Tibial nerve (tissue), 4 donors: ENCODE measurements around the gene PLD5. TPM values are rescaled to one million over a fixed set of nuclear protein-coding genes. Genes with fewer than 3 reads are reported as not detected.

Experiments used
- DNase-seq, 2 donors: peaks; one replicate each; pipeline ENCODE4 v3.0.0-alpha.2; 2019; ENCODE audit warnings: low spot score in 2 of 2
- H3K27ac ChIP-seq, 4 donors: fragments of 200-600 bp; sonication (generic) in 3 of 4; one replicate each; pipeline ENCODE4 v1.5.1; 2017 to 2019; ENCODE audit warnings: mild to moderate bottlenecking in 1 of 4
- H3K27me3 ChIP-seq, 2 donors: fragments of 200-600 bp; sonication (generic) in 1 of 2; one replicate each; pipeline versions ENCODE4 v1.5.1 to v1.6.0; 2017 to 2019
- H3K36me3 ChIP-seq, 3 donors: fragments of 200-600 bp; sonication (generic); one replicate each; pipeline ENCODE4 v1.5.1; 2018 to 2019
- H3K4me1 ChIP-seq, 4 donors: fragments of 200-600 bp; sonication (generic) in 3 of 4; one replicate each; pipeline ENCODE4 v1.5.1; 2017 to 2019
- H3K4me3 ChIP-seq, 4 donors: fragments of 200-600 bp; sonication (generic) in 3 of 4; one replicate each; pipeline ENCODE4 v1.5.1; 2017 to 2019; ENCODE audit warnings: mild to moderate bottlenecking in 1 of 4, moderate library complexity in 1 of 4
- H3K9me3 ChIP-seq, 4 donors: fragments of 200-600 bp; sonication (generic) in 3 of 4; one replicate each; pipeline ENCODE4 v1.5.1; 2017 to 2019
- CTCF ChIP-seq, 5 experiments: fragments of 200-600 bp in 3 of 5; fragments of 450-650 bp in 2 of 5; sonication (generic) in 3 of 5; IDR thresholded peaks; one replicate each; pipeline ENCODE4 v1.5.1; 2016 to 2019; ENCODE audit warnings: antibody characterized with exemption in 5 of 5, mild to moderate bottlenecking in 3 of 5, moderate library complexity in 2 of 5
- EP300 ChIP-seq, 2 donors: sonication (generic); formaldehyde crosslinking; IDR thresholded peaks; one replicate each; pipeline ENCODE4 v1.6.1; 2017; ENCODE audit warnings: antibody characterized with exemption in 2 of 2, mild to moderate bottlenecking in 1 of 2
- POLR2A ChIP-seq, 2 donors: fragments of 450-650 bp; IDR thresholded peaks; one replicate each; pipeline ENCODE4 v1.6.1; 2017; ENCODE audit warnings: antibody characterized with exemption in 2 of 2, mild to moderate bottlenecking in 2 of 2, moderate library complexity in 2 of 2
- WGBS, 2 donors: methylation state at CpG; one replicate each; pipeline ENCODE4 v1.1.5; 2018; 5-methylcytosine and 5-hydroxymethylcytosine counted together
- total RNA-seq, 4 donors: library from RNA; depleted of rRNA; stranded (reverse); fragments of >200 nt; gene quantifications; one replicate each; pipeline ENCODE4 v1.1.0, GENCODE V29; 2016

Gene PLD5
- total RNA-seq, 4 donors from 2014 or later = 0.21 to 0.59 TPM; not detected in 2

- no peaks in the 10 kb centered on the region for H3K4me1 ChIP-seq
- TF ChIP-seq POLR2A (IDR thresholded peaks at IDR 0.05) (no peak), EP300 (IDR thresholded peaks at IDR 0.05) (no peak), CTCF (IDR thresholded peaks at IDR 0.05) (no peak)
- H3K36me3 ChIP-seq = no peaks in the 10 kb centered on the region
- H3K27ac ChIP-seq = no peak overlapping the region
- no peak for DNase-seq
- no peak overlapping the region for H3K4me3 ChIP-seq
- H3K9me3 ChIP-seq = peaks cover 0 to 2% (median 0%) of the 10 kb centered on the region in 4 donors
- H3K27me3 ChIP-seq = no peaks in the 10 kb centered on the region
These were observed 31.8 kb upstream of the PLD5 start for GRCh38 chr1:242556276-242556675.

- H3K27me3 ChIP-seq = no peaks in the 10 kb centered on the region
- no peak overlapping the region for H3K4me3 ChIP-seq
- WGBS, 2 donors = 72 to 80% methylated on average over 6 of the region's 6 CpGs
- TF ChIP-seq EP300 (IDR thresholded peaks at IDR 0.05) (no peak), CTCF (IDR thresholded peaks at IDR 0.05) (no peak), POLR2A (IDR thresholded peaks at IDR 0.05) (no peak)
- no peak for DNase-seq
- no peaks in the 10 kb centered on the region for H3K36me3 ChIP-seq
- H3K4me1 ChIP-seq = no peaks in the 10 kb centered on the region
- no peak overlapping the region for H3K27ac ChIP-seq
- no peaks in the 10 kb centered on the region for H3K9me3 ChIP-seq
These were observed 30.1 kb upstream of the PLD5 start for GRCh38 chr1:242554577-242554976.

- 68 to 69% methylated on average over 6 of the region's 6 CpGs for WGBS, 2 donors
- H3K9me3 ChIP-seq = no peaks in the 10 kb centered on the region
These were observed 22.6 kb upstream of the PLD5 start for GRCh38 chr1:242546849-242547729.

GRCh38 chr1:242546441-242546840, 21.9 kb upstream of the PLD5 start:
- Histone ChIP-seq H3K36me3 (no peaks in the 10 kb centered on the region), H3K9me3 (no peaks in the 10 kb centered on the region), H3K4me3 (no peak overlapping the region), H3K27me3 (no peaks in the 10 kb centered on the region), H3K4me1 (no peaks in the 10 kb centered on the region), H3K27ac (no peak overlapping the region)
- DNase-seq = no peak
- no peak for TF ChIP-seq POLR2A (IDR thresholded peaks at IDR 0.05)
- TF ChIP-seq CTCF (IDR thresholded peaks at IDR 0.05) = no peak
- no peak for TF ChIP-seq EP300 (IDR thresholded peaks at IDR 0.05)
- 90 to 92% methylated on average over 3 of the region's 3 CpGs for WGBS, 2 donors

More at GRCh38 chr1:242546849-242547729, 22.6 kb upstream of the PLD5 start:
- no peaks in the 10 kb centered on the region for H3K27me3 ChIP-seq
- H3K36me3 ChIP-seq = no peaks in the 10 kb centered on the region
- no peaks in the 10 kb centered on the region for H3K4me1 ChIP-seq
- no peak overlapping the region for H3K27ac ChIP-seq
- no peak for TF ChIP-seq POLR2A (IDR thresholded peaks at IDR 0.05)
- TF ChIP-seq CTCF (IDR thresholded peaks at IDR 0.05) = no peak
- no peak for TF ChIP-seq EP300 (IDR thresholded peaks at IDR 0.05)
- DNase-seq = no peak
- H3K4me3 ChIP-seq = no peak overlapping the region

GRCh38 chr1:242544071-242544470, 19.6 kb upstream of the PLD5 start:
- Histone ChIP-seq H3K36me3 (no peaks in the 10 kb centered on the region), H3K27me3 (no peaks in the 10 kb centered on the region), H3K27ac (no peak overlapping the region), H3K4me1 (no peaks in the 10 kb centered on the region), H3K4me3 (no peak overlapping the region), H3K9me3 (no peaks in the 10 kb centered on the region)
- no peak for DNase-seq
- no peak for TF ChIP-seq EP300 (IDR thresholded peaks at IDR 0.05)
- no peak for TF ChIP-seq POLR2A (IDR thresholded peaks at IDR 0.05)
- WGBS, 2 donors = 48 to 53% methylated on average over 2 of the region's 2 CpGs
